Mucosa of rectum (tissue), 2 donors: Measurements from ENCODE around the gene ANO2.

ENCODE experiments used
- H3K27ac ChIP-seq, 2 donors: one replicate each; pipeline ENCODE4 v1.7.0; 2013; ENCODE audit warnings: inconsistent platforms in 2 of 2, low read depth in 2 of 2, low read length in 2 of 2
- H3K27me3 ChIP-seq, 2 donors: one replicate each; pipeline ENCODE4 v1.7.0; 2013; ENCODE audit warnings: low read length in 2 of 2; ENCODE audit not compliant: control insufficient read depth in 2 of 2, insufficient read depth in 2 of 2
- H3K36me3 ChIP-seq, 2 donors: one replicate each; pipeline ENCODE4 v1.7.0; 2013; ENCODE audit warnings: low read length in 2 of 2; ENCODE audit not compliant: control insufficient read depth in 2 of 2, insufficient read depth in 2 of 2
- H3K4me1 ChIP-seq, 2 donors: one replicate each; pipeline ENCODE4 v1.7.0; 2013; ENCODE audit warnings: low read length in 2 of 2, mild to moderate bottlenecking in 1 of 2; ENCODE audit not compliant: control insufficient read depth in 2 of 2, insufficient read depth in 2 of 2
- H3K4me3 ChIP-seq, 2 donors: one replicate each; pipeline ENCODE4 v1.7.0; 2013; ENCODE audit warnings: low read length in 2 of 2
- H3K9ac ChIP-seq, 2 donors: one replicate each; pipeline ENCODE4 v1.7.0; 2013; ENCODE audit warnings: low read length in 2 of 2, low read depth in 1 of 2, mild to moderate bottlenecking in 1 of 2
- H3K9me3 ChIP-seq, 2 donors: one replicate each; pipeline ENCODE4 v1.7.0; 2013; ENCODE audit warnings: low read length in 2 of 2; ENCODE audit not compliant: control insufficient read depth in 2 of 2
- donor health status: healthy.
- donor health status: Normal muscosa, but diverticular disease.

The ANO2 gene

GRCh38 chr12:5807090-5807414, 138.0 kb downstream of the ANO2 start:
- Histone ChIP-seq H3K9ac (no peak overlapping the region), H3K4me3 (no peak overlapping the region), H3K36me3 (no peaks in the 10 kb centered on the region), H3K9me3 (no peaks in the 10 kb centered on the region), H3K4me1 (peaks cover 0 to 2% of the 10 kb centered on the region in 2 donors), H3K27me3 (peaks cover 0 to 9% of the 10 kb centered on the region in 2 donors), H3K27ac (no peak overlapping the region)

GRCh38 chr12:5806371-5807089, 138.5 kb downstream of the ANO2 start:
- Histone ChIP-seq H3K4me3 (no peak overlapping the region), H3K27ac (no peak overlapping the region), H3K36me3 (no peaks in the 10 kb centered on the region), H3K9me3 (no peaks in the 10 kb centered on the region), H3K27me3 (peaks cover 2 to 9% of the 10 kb centered on the region in 2 donors), H3K9ac (no peak overlapping the region), H3K4me1 (peaks cover 0 to 2% of the 10 kb centered on the region in 2 donors)

GRCh38 chr12:5803532-5803931, 141.5 kb downstream of the ANO2 start:
- H3K27ac ChIP-seq, result no peak overlapping the region
- H3K36me3 ChIP-seq, result no peaks in the 10 kb centered on the region
- H3K27me3 ChIP-seq, result peaks cover 2 to 9% of the 10 kb centered on the region in 2 donors
- H3K9ac ChIP-seq, result no peak overlapping the region
- H3K4me1 ChIP-seq, result no peaks in the 10 kb centered on the region
- no peak overlapping the region for H3K4me3 ChIP-seq
- H3K9me3 ChIP-seq, result no peaks in the 10 kb centered on the region

GRCh38 chr12:5798242-5799015, 146.6 kb downstream of the ANO2 start:
- Histone ChIP-seq H3K9me3 (no peaks in the 10 kb centered on the region), H3K4me1 (no peaks in the 10 kb centered on the region), H3K27ac (no peak overlapping the region), H3K27me3 (peaks cover 2 to 5% of the 10 kb centered on the region in 2 donors), H3K4me3 (no peak overlapping the region), H3K36me3 (no peaks in the 10 kb centered on the region), H3K9ac (no peak overlapping the region)

DNA sequence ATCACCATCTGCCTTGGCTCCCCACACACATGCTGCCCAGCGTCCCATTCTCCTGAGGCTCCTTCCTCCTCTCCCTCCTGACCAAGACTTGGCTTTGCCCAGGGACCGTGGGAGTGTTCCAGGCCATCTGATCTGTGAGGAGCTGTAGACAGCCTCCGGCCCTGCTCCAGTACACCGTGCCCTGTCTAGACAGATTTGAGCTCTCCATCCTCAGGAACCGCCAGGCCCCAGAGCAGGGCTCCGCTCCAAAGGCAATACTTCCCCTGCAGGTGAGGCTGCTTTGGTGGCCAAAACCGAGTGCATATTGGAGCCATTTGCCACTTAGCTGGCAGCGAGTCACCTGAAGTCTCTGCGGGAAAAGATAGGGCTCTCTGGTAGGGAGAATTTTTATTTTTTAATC, 147.4 kb downstream of the ANO2 start:
- Histone ChIP-seq H3K27ac (no peak overlapping the region), H3K9me3 (no peaks in the 10 kb centered on the region), H3K9ac (no peak overlapping the region), H3K27me3 (peaks cover 1 to 2% of the 10 kb centered on the region in 2 donors), H3K36me3 (no peaks in the 10 kb centered on the region), H3K4me1 (no peaks in the 10 kb centered on the region), H3K4me3 (no peak overlapping the region)

DNA sequence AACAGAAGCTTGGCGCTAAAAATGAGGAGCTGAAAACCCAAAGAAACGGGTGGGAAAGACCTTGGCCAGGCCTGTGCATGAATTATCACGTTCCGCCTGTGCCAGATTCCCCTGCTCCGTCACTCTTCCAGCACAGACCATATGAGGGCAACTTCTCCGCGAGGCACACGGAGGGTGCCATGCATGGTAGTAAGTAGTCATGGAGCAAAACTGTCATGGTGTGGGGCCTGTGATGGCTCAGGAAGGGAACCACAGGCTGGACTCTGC, 148.2 kb downstream of the ANO2 start:
- Histone ChIP-seq H3K27ac (no peak overlapping the region), H3K4me1 (no peaks in the 10 kb centered on the region), H3K36me3 (no peaks in the 10 kb centered on the region), H3K9me3 (no peaks in the 10 kb centered on the region), H3K4me3 (no peak overlapping the region), H3K9ac (no peak overlapping the region), H3K27me3 (peaks cover 0 to 2% of the 10 kb centered on the region in 2 donors)

- no peaks in the 10 kb centered on the region for H3K4me1 ChIP-seq
- H3K9ac ChIP-seq, result no peak overlapping the region
- no peaks in the 10 kb centered on the region for H3K9me3 ChIP-seq
- no peaks in the 10 kb centered on the region for H3K27me3 ChIP-seq
- no peaks in the 10 kb centered on the region for H3K36me3 ChIP-seq
- H3K4me3 ChIP-seq, result no peak overlapping the region
- no peak overlapping the region for H3K27ac ChIP-seq
These were observed 148.7 kb downstream of the ANO2 start for GRCh38 chr12:5796171-5796958.

DNA sequence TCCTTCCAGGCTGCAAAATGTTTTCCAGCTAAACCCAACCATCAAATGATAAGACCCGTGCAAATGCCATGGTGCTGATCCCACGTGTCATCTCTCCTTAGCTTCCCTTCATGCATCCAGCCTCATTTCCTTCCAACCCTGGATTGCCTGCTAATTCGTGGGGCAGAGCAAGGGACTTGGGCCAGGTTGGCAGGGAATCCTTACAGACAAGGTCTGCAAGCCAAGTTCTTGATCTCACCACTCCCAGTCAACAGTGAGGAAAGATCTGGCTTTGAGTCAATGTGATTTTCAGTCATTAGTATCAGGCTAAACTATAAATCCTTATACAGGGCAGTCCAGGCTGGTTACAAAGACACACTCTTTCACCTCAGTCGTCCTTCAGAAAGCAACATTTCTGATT, 150.9 kb downstream of the ANO2 start:
- Histone ChIP-seq H3K4me3 (no peak overlapping the region), H3K9ac (no peak overlapping the region), H3K4me1 (no peaks in the 10 kb centered on the region), H3K27me3 (peaks cover 0 to 6% of the 10 kb centered on the region in 2 donors), H3K36me3 (no peaks in the 10 kb centered on the region), H3K9me3 (no peaks in the 10 kb centered on the region), H3K27ac (no peak overlapping the region)

DNA sequence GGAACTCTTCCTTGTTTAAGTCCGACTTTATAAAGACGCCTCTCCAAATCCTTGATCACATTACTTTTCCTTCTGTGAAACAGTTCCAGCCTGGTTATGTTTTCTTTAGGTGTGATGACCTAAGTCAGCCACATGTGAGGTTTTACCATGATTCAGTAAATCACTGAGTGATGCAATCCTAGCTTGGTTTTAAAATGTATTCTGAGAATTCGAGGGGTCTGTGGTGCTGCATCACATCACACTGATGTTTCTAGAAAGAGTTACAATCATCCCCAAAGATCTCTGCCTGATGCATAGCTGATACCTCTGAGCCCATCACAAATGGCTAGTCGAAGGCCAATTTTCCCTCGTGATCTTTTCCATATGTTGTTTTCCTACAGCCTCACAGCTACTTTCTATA, 152.7 kb downstream of the ANO2 start:
- Histone ChIP-seq H3K27me3 (peaks cover 0 to 6% of the 10 kb centered on the region in 2 donors), H3K9ac (no peak overlapping the region), H3K27ac (no peak overlapping the region), H3K9me3 (no peaks in the 10 kb centered on the region), H3K36me3 (no peaks in the 10 kb centered on the region), H3K4me1 (no peaks in the 10 kb centered on the region), H3K4me3 (no peak overlapping the region)

- Histone ChIP-seq H3K27ac (no peak overlapping the region), H3K4me1 (no peaks in the 10 kb centered on the region), H3K4me3 (no peak overlapping the region), H3K36me3 (no peaks in the 10 kb centered on the region), H3K27me3 (peaks cover 0 to 6% of the 10 kb centered on the region in 2 donors), H3K9ac (no peak overlapping the region), H3K9me3 (no peaks in the 10 kb centered on the region)
These were observed 155.5 kb downstream of the ANO2 start for GRCh38 chr12:5789469-5789968.
